ENCODE results near the gene TXNIP.

DNA sequence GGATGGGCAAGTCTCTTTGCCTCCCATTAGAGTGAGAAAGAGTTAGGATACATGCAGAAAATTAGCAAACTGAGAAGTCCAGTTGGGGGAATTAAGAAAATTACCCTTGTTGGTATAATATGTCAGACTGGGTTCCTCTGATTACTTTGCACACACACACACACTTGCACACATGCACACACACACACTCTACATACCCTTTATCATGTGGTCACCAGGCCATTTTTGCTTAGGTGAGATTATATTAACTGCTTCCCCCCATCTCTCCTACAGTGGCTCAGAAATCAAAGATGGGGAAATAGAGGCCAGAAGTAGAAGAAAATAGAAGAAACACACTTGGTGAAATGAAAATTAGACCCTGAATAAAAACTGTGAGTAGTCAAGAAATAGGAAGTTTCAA lies 37.6 kb downstream of the TXNIP start:
- TF ChIP-seq EZH2phosphoT487 (IDR thresholded peaks at IDR 0.05), result no peak
- TF ChIP-seq, protein P1, sequence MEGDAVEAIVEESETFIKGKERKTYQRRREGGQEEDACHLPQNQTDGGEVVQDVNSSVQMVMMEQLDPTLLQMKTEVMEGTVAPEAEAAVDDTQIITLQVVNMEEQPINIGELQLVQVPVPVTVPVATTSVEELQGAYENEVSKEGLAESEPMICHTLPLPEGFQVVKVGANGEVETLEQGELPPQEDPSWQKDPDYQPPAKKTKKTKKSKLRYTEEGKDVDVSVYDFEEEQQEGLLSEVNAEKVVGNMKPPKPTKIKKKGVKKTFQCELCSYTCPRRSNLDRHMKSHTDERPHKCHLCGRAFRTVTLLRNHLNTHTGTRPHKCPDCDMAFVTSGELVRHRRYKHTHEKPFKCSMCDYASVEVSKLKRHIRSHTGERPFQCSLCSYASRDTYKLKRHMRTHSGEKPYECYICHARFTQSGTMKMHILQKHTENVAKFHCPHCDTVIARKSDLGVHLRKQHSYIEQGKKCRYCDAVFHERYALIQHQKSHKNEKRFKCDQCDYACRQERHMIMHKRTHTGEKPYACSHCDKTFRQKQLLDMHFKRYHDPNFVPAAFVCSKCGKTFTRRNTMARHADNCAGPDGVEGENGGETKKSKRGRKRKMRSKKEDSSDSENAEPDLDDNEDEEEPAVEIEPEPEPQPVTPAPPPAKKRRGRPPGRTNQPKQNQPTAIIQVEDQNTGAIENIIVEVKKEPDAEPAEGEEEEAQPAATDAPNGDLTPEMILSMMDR (IDR thresholded peaks at IDR 0.05), result no peak

All from neural progenitor cell (in vitro differentiated cells).